ENCODE results near the gene KIF15. TPM values are rescaled to one million over a fixed set of nuclear protein-coding genes. Genes with fewer than 3 reads are reported as not detected.

KIF15 gene
- total RNA-seq, 4 donors from 2014 or later: 0.13 to 2.4 (median 0.51) TPM

- WGBS, 2 donors (ENCODE audit: low coverage in 1 of 2): 78 to 83% methylated on average over 3 to 6 of the region's 7 CpGs
- no peak for TF ChIP-seq POLR2A (IDR thresholded peaks at IDR 0.05)
- TF ChIP-seq POLR2AphosphoS5 (IDR thresholded peaks at IDR 0.05): no peak
- TF ChIP-seq EP300 (IDR thresholded peaks at IDR 0.05): no peak
- no peak for TF ChIP-seq CTCF (IDR thresholded peaks at IDR 0.05)
- Histone ChIP-seq H3K4me3 (no peak overlapping the region), H3K4me1 (peaks cover 0 to 25% (median 5%) of the 10 kb centered on the region in 3 donors), H3K36me3 (peaks cover 0 to 17% of the 10 kb centered on the region in 2 donors), H3K27ac (no peak overlapping the region), H3K27me3 (no peaks in the 10 kb centered on the region), H3K9me3 (no peaks in the 10 kb centered on the region)
- ATAC-seq: no peak
These were observed 103.9 kb downstream of the KIF15 start for GRCh38 chr3:44865272-44866035.

GRCh38 chr3:44867421-44868111, 106.0 kb downstream of the KIF15 start:
- ATAC-seq: no peak
- TF ChIP-seq POLR2A (IDR thresholded peaks at IDR 0.05) (no peak), CTCF (IDR thresholded peaks at IDR 0.05) (no peak), EP300 (IDR thresholded peaks at IDR 0.05) (no peak), POLR2AphosphoS5 (IDR thresholded peaks at IDR 0.05) (no peak)
- Histone ChIP-seq H3K9me3 (no peaks in the 10 kb centered on the region), H3K4me3 (no peak overlapping the region), H3K36me3 (peaks cover 0 to 17% of the 10 kb centered on the region in 2 donors), H3K27ac (no peak overlapping the region), H3K27me3 (no peaks in the 10 kb centered on the region), H3K4me1 (peaks cover 0 to 15% (median 5%) of the 10 kb centered on the region in 3 donors)
- WGBS, 2 donors (ENCODE audit: low coverage in 1 of 2): 93 to 94% methylated on average over 6 of the region's 7 CpGs

- peaks cover 0 to 12% of the 10 kb centered on the region in 2 donors for H3K36me3 ChIP-seq
- no peak overlapping the region for H3K4me3 ChIP-seq
- WGBS, 2 donors (ENCODE audit: low coverage in 1 of 2): 72 to 79% methylated on average over 4 to 8 of the region's 8 CpGs
- no peak for ATAC-seq
- H3K27ac ChIP-seq: no peak overlapping the region
- TF ChIP-seq POLR2AphosphoS5 (IDR thresholded peaks at IDR 0.05): no peak
- TF ChIP-seq CTCF (IDR thresholded peaks at IDR 0.05): no peak
- TF ChIP-seq POLR2A (IDR thresholded peaks at IDR 0.05): no peak
- no peak for TF ChIP-seq EP300 (IDR thresholded peaks at IDR 0.05)
- no peaks in the 10 kb centered on the region for H3K27me3 ChIP-seq
- no peaks in the 10 kb centered on the region for H3K9me3 ChIP-seq
- H3K4me1 ChIP-seq: no peaks in the 10 kb centered on the region
These were observed 108.9 kb downstream of the KIF15 start for GRCh38 chr3:44870375-44871061.

GRCh38 chr3:44874308-44874707, 112.7 kb downstream of the KIF15 start, which contains the start of gene TGM4:
Gene TGM4, plus strand, starts transcription at chr3:44874608. Its CDS starts 71 bp downstream, at chr3:44874679.
- Histone ChIP-seq H3K9me3 (no peaks in the 10 kb centered on the region), H3K36me3 (no peaks in the 10 kb centered on the region), H3K4me1 (no peaks in the 10 kb centered on the region), H3K27ac (no peak within 1 kb of the TSS), H3K27me3 (no peaks in the 10 kb centered on the region), H3K4me3 (no peak within 1 kb of the TSS)
- no peak for ATAC-seq
- TF ChIP-seq EP300 (IDR thresholded peaks at IDR 0.05): no peak
- no peak for TF ChIP-seq CTCF (IDR thresholded peaks at IDR 0.05)
- no peak for TF ChIP-seq POLR2AphosphoS5 (IDR thresholded peaks at IDR 0.05)
- TF ChIP-seq POLR2A (IDR thresholded peaks at IDR 0.05): no peak
- 80 to 100% methylated on average over 1 of the region's 5 CpGs for WGBS, 2 donors (ENCODE audit: low coverage in 1 of 2)
